IMR-90 (cell line): ENCODE data around the gene CUX1. TPM values are rescaled to one million over a fixed set of nuclear protein-coding genes. Genes with fewer than 3 reads are reported as not detected.

Source experiments
- ATAC-seq: fragments of 200-7000 bp; cut with Tn5 transposase; 2 replicates; pipeline ENCODE4 v1.9.1; 2020; ENCODE audit warnings: low read depth, mild to moderate bottlenecking, moderate library complexity
- BruUV-seq: library from RNA; stranded (reverse); fragments of 400-500 nt; replicated peaks from 2 replicates; lab custom pipeline; 2021; lab: Mats Ljungman, UMichigan
- CTCF ChIA-PET: fragments of 300-600 bp; formaldehyde crosslinking; extraction: SDS; loops from one replicate; lab custom pipeline; 2021; ENCODE audit warnings: antibody characterized with exemption; lab: Yijun Ruan, JAX
- POLR2A ChIA-PET: fragments of 300-600 bp; sonication (Branson Sonifier 250); formaldehyde crosslinking; loops from one replicate; lab custom pipeline; 2022; ENCODE audit warnings: antibody characterized with exemption; ENCODE audit not compliant: unreplicated experiment; lab: Charles Lee
- DNase-seq: peaks from one replicate; pipeline ENCODE4 v3.0.0; 2013
- H2AFZ ChIP-seq: replicated peaks from 2 replicates; pipeline ENCODE3; 2013; ENCODE audit warnings: low read length, mild to moderate bottlenecking; ENCODE audit not compliant: poor library complexity
- H2AK5ac ChIP-seq: 2 replicates; pipeline ENCODE4 v1.6.1; 2013; ENCODE audit warnings: low read depth, low read length, inconsistent platforms
- H2AK9ac ChIP-seq: replicated peaks from 2 replicates; pipeline ENCODE3; 2013; ENCODE audit warnings: mild to moderate bottlenecking, low read depth, low read length, moderate library complexity; ENCODE audit not compliant: poor library complexity
- H2BK120ac ChIP-seq: 2 replicates; pipeline ENCODE4 v1.6.1; 2013; ENCODE audit warnings: low read depth, low read length, inconsistent platforms
- H2BK15ac ChIP-seq: 3 replicates; pipeline ENCODE4 v1.6.1; 2013; ENCODE audit warnings: low read depth, low read length, inconsistent platforms
- H2BK20ac ChIP-seq: 2 replicates; pipeline ENCODE4 v1.6.1; 2013; ENCODE audit warnings: low read depth, mild to moderate bottlenecking, inconsistent platforms, low read length, moderate library complexity
- H2BK5ac ChIP-seq: 2 replicates; pipeline ENCODE4 v1.6.1; 2013; ENCODE audit warnings: mild to moderate bottlenecking, low read depth, low read length, inconsistent platforms; ENCODE audit not compliant: poor library complexity, severe bottlenecking
- H3K14ac ChIP-seq: replicated peaks from 2 replicates; pipeline ENCODE4 v1.6.1; 2013; ENCODE audit warnings: low read depth, low read length, inconsistent platforms
- H3K18ac ChIP-seq: 2 replicates; pipeline ENCODE4 v1.6.1; 2013; ENCODE audit warnings: low read depth, low read length, control low read depth
- H3K23ac ChIP-seq: 2 replicates; pipeline ENCODE4 v1.6.1; 2013; ENCODE audit warnings: low read depth, low read length, inconsistent platforms
- H3K27ac ChIP-seq: 2 replicates; pipeline ENCODE4 v1.5.1; 2013; ENCODE audit warnings: mild to moderate bottlenecking, control low read depth, low read length; ENCODE audit not compliant: insufficient read depth
- H3K27me3 ChIP-seq: 2 replicates; pipeline ENCODE4 v1.6.1; 2013; ENCODE audit warnings: low read length; ENCODE audit not compliant: control insufficient read depth, insufficient read depth
- H3K36me3 ChIP-seq: 2 replicates; pipeline ENCODE4 v1.6.1; 2013; ENCODE audit warnings: low read length, mixed read lengths; ENCODE audit not compliant: control insufficient read depth, insufficient read depth
- H3K4ac ChIP-seq: 2 replicates; pipeline ENCODE4 v1.6.1; 2013; ENCODE audit warnings: low read depth, low read length, inconsistent platforms
- H3K4me1 ChIP-seq: 2 replicates; pipeline ENCODE4 v1.6.1; 2013; ENCODE audit warnings: low read length, mixed read lengths; ENCODE audit not compliant: control insufficient read depth, insufficient read depth
- H3K4me2 ChIP-seq: 2 replicates; pipeline ENCODE4 v1.6.1; 2013; ENCODE audit warnings: low read depth, mild to moderate bottlenecking, control low read depth, low read length, moderate library complexity
- H3K4me3 ChIP-seq: 2 replicates; pipeline ENCODE4 v1.5.1; 2013; ENCODE audit warnings: low read depth, mild to moderate bottlenecking, control low read depth, low read length, moderate library complexity; ENCODE audit not compliant: insufficient read depth
- H3K56ac ChIP-seq: 2 replicates; pipeline ENCODE4 v1.6.1; 2013; ENCODE audit warnings: low read length, inconsistent platforms; ENCODE audit not compliant: insufficient read depth; ENCODE audit errors: extremely low read depth
- H3K79me1 ChIP-seq, 2 experiments: 2 replicates each; pipeline ENCODE4 v1.6.1; 2013; ENCODE audit warnings: low read length in 2 of 2, inconsistent platforms in 1 of 2, low read depth in 1 of 2
- H3K9ac ChIP-seq: 2 replicates; pipeline ENCODE4 v1.6.1; 2013; ENCODE audit warnings: low read depth, low read length, control low read depth
- H3K9me1 ChIP-seq: 2 replicates; pipeline ENCODE4 v1.6.1; 2013; ENCODE audit warnings: low read length, inconsistent platforms; ENCODE audit not compliant: insufficient read depth
- H3K9me3 ChIP-seq: 2 replicates; pipeline ENCODE4 v1.6.1; 2013; ENCODE audit warnings: low read length; ENCODE audit not compliant: control insufficient read depth, insufficient read depth
- H4K20me1 ChIP-seq: 2 replicates; pipeline ENCODE4 v1.6.1; 2013; ENCODE audit warnings: low read length, inconsistent platforms; ENCODE audit not compliant: insufficient read depth
- H4K5ac ChIP-seq: 2 replicates; pipeline ENCODE4 v1.6.1; 2013; ENCODE audit warnings: mild to moderate bottlenecking, low read depth, low read length, control low read depth
- H4K8ac ChIP-seq, 2 experiments: 2 replicates each; pipeline ENCODE4 v1.6.1; 2013; ENCODE audit warnings: low read depth in 2 of 2, low read length in 2 of 2, control low read depth in 1 of 2, inconsistent platforms in 1 of 2
- H4K91ac ChIP-seq: 2 replicates; pipeline ENCODE4 v1.6.1; 2013; ENCODE audit warnings: low read depth, low read length, inconsistent platforms; ENCODE audit not compliant: insufficient read depth
- ELK1 ChIP-seq: fragments of 150-350 bp; IDR thresholded peaks from 2 replicates; pipeline ENCODE4 v1.6.1; 2016; ENCODE audit warnings: low read depth, mild to moderate bottlenecking, low read length, moderate library complexity, borderline replicate concordance
- MAZ ChIP-seq: IDR thresholded peaks from 2 replicates; pipeline ENCODE4 v1.6.1; 2012; ENCODE audit warnings: low read depth, mild to moderate bottlenecking, low read length, improper control_type of control experiment, moderate library complexity, borderline replicate concordance
- MXI1 ChIP-seq: IDR thresholded peaks from 2 replicates; pipeline ENCODE4 v1.6.1; 2012; ENCODE audit warnings: low read depth, mild to moderate bottlenecking, low read length, moderate library complexity, borderline replicate concordance
- NFE2L2 ChIP-seq: fragments of 150-350 bp; IDR thresholded peaks from 2 replicates; pipeline ENCODE4 v1.6.1; 2016; ENCODE audit warnings: low read depth, mild to moderate bottlenecking, low read length
- POLR2A ChIP-seq: IDR thresholded peaks from 2 replicates; pipeline ENCODE4 v1.6.1; 2012; ENCODE audit warnings: mild to moderate bottlenecking, low read depth, low read length
- RCOR1 ChIP-seq: IDR thresholded peaks from 2 replicates; pipeline ENCODE4 v1.6.1; 2012; ENCODE audit warnings: mild to moderate bottlenecking, low read length, improper control_type of control experiment; ENCODE audit not compliant: insufficient replicate concordance
- WGBS, 2 experiments: methylation state at CpG; one replicate each; pipeline versions ENCODE4 v1.1.5 to v1.1.7; 2013; ENCODE audit warnings: missing lambda C conversion rate in 2 of 2; ENCODE audit not compliant: insufficient read length in 1 of 2; ENCODE audit errors: extremely low coverage in 2 of 2; 5-methylcytosine and 5-hydroxymethylcytosine counted together
- dilution Hi-C: fragments of 300-500 bp; cut with HindIII; formaldehyde crosslinking; loops from one replicate; pipeline ENCODE4 v1.14.3; 2018; ENCODE audit warnings: low sequenced_read_pairs; ENCODE audit not compliant: unreplicated experiment
- in situ Hi-C: fragments of 300-500 bp; cut with MboI; formaldehyde crosslinking; loops from 3 replicates; pipeline ENCODE4 v1.14.3; 2019; ENCODE audit warnings: low sequenced_read_pairs, inconsistent platforms, mixed read lengths
- intact Hi-C: fragments of 100-400 bp; cut with micrococcal nuclease; formaldehyde crosslinking; loops from 2 replicates; pipeline ENCODE4 v1.10.0; 2022
- polyA plus RNA-seq, 3 experiments: library from polyadenylated mRNA; depleted of rRNA; stranded (reverse); fragments of >200 nt; gene quantifications; 2 replicates each; pipeline ENCODE4 v1.2.3, GENCODE V29; 2012; ENCODE audit warnings: low replicate concordance in 1 of 3
- total RNA-seq: library from RNA; depleted of rRNA; stranded (reverse); fragments of >200 nt; gene quantifications from 2 replicates; pipeline ENCODE4 v1.2.3, GENCODE V29; 2012

The CUX1 gene
- total and polyA plus RNA-seq, 2 of the 4 experiments (the other 2 are of a cell fraction), result 19.7 to 46.4 TPM

- H4K91ac ChIP-seq, result no peak overlapping the region
- H3K9ac ChIP-seq, result no peak overlapping the region
- dilution Hi-C loops (no loop called here), in situ Hi-C loops (no loop called here), intact Hi-C loops (no loop called here)
- H3K14ac ChIP-seq, result no peak overlapping the region
- H3K4me3 ChIP-seq, result no peak overlapping the region
- no peak overlapping the region for H2BK15ac ChIP-seq
- no peaks in the 10 kb centered on the region for H4K20me1 ChIP-seq
- no peak overlapping the region for H2AK9ac ChIP-seq
- ATAC-seq, result no peak
- no peaks in the 10 kb centered on the region for H3K9me3 ChIP-seq
- H3K36me3 ChIP-seq, result no peaks in the 10 kb centered on the region
- no peak overlapping the region for H4K8ac ChIP-seq
- no peak overlapping the region for H3K56ac ChIP-seq
- H3K9me1 ChIP-seq, result 0 out of 2 replicates have a peak, but pooled peaks cover 3% of the 10 kb centered on the region
- H3K23ac ChIP-seq, result no peak overlapping the region
- H2AK5ac ChIP-seq, result no peak overlapping the region
- ChIA-PET POLR2A (no interaction called here), CTCF (no interaction called here)
- H3K4ac ChIP-seq, result no peak overlapping the region
- no peak overlapping the region for H2BK120ac ChIP-seq
- no peak overlapping the region for H2BK5ac ChIP-seq
- no peak overlapping the region for H2AFZ ChIP-seq
- peaks cover 58% of the 10 kb centered on the region for H3K27me3 ChIP-seq
- H2BK20ac ChIP-seq, result no peak overlapping the region
- no CpG with 5 or more reads among the region's 8 CpGs for WGBS, 2 experiments
- H3K4me2 ChIP-seq, result no peak overlapping the region
- no peaks in the 10 kb centered on the region for H3K4me1 ChIP-seq
- H3K27ac ChIP-seq, result no peak overlapping the region
- no peak for TF ChIP-seq ELK1
- TF ChIP-seq POLR2A, result no peak
- TF ChIP-seq NFE2L2, result no peak
- TF ChIP-seq MAZ, result no peak
- TF ChIP-seq RCOR1, result no peak
- TF ChIP-seq MXI1, result no peak
- no peak overlapping the region for H3K18ac ChIP-seq
- no peaks in the 10 kb centered on the region for H3K79me1 ChIP-seq
- no peak for DNase-seq
- BruUV-seq, result no TSS peak
- H4K5ac ChIP-seq, result no peak overlapping the region
Observed at GRCh38 chr7:101781439-101781838, 36.0 kb upstream of the CUX1 start.
